PFSK-1 (cell line): Measurements from ENCODE around the gene ENG.

Experiments used
- FOXP2 ChIP-seq: optimal IDR thresholded peaks from 2 replicates; pipeline ENCODE3; 2011; ENCODE audit warnings: borderline replicate concordance, control low read depth, inconsistent platforms; ENCODE audit not compliant: insufficient read depth; ENCODE audit errors: extremely low read length, extremely low read depth
- POLR2AphosphoS5 ChIP-seq: IDR thresholded peaks from 2 replicates; pipeline ENCODE4 v1.6.1; 2012; ENCODE audit warnings: low read depth, mild to moderate bottlenecking, control low read depth, low read length, moderate library complexity
- REST ChIP-seq, 2 experiments: IDR thresholded peaks; 2 replicates each; pipeline versions ENCODE4 v1.6.1 to v1.8.0; 2011 to 2012; ENCODE audit warnings: low read depth in 2 of 2, low read length in 2 of 2, control low read depth in 1 of 2, inconsistent platforms in 1 of 2, mild to moderate bottlenecking in 1 of 2, moderate library complexity in 1 of 2; ENCODE audit not compliant: insufficient read depth in 1 of 2
- SIN3A ChIP-seq: IDR thresholded peaks from 2 replicates; pipeline ENCODE4 v1.6.1; 2012; ENCODE audit warnings: mild to moderate bottlenecking, low read length, moderate library complexity, borderline replicate concordance; ENCODE audit not compliant: insufficient read depth
- TAF1 ChIP-seq: IDR thresholded peaks from 2 replicates; pipeline ENCODE4 v1.6.1; 2012; ENCODE audit warnings: low read length, control low read depth, borderline replicate concordance; ENCODE audit not compliant: insufficient read depth

Gene ENG

GRCh38 chr9:127848756-127849504 is 5.5 kb downstream of the ENG start:
- TF ChIP-seq REST (IDR thresholded peaks at IDR 0.05; ENCODE audit: insufficient read depth in 1 of 2, low read depth in 2 of 2, low read length in 2 of 2), result no peak
- no peak for TF ChIP-seq TAF1
- no peak for TF ChIP-seq FOXP2
- no peak for TF ChIP-seq SIN3A
- no peak for TF ChIP-seq POLR2AphosphoS5

GRCh38 chr9:127847833-127848755 is 6.4 kb downstream of the ENG start:
- TF ChIP-seq FOXP2, result no peak
- no peak for TF ChIP-seq POLR2AphosphoS5
- no peak for TF ChIP-seq TAF1
- TF ChIP-seq SIN3A, result no peak
- TF ChIP-seq REST (IDR thresholded peaks at IDR 0.05; ENCODE audit: insufficient read depth in 1 of 2, low read depth in 2 of 2, low read length in 2 of 2), result no peak

GRCh38 chr9:127847178-127847510 is 7.3 kb downstream of the ENG start:
- TF ChIP-seq FOXP2 (no peak), TAF1 (no peak), POLR2AphosphoS5 (no peak), REST (IDR thresholded peaks at IDR 0.05; ENCODE audit: insufficient read depth in 1 of 2, low read depth in 2 of 2, low read length in 2 of 2) (no peak), SIN3A (no peak)

- TF ChIP-seq SIN3A (no peak), TAF1 (no peak), FOXP2 (no peak), REST (IDR thresholded peaks at IDR 0.05; ENCODE audit: insufficient read depth in 1 of 2, low read depth in 2 of 2, low read length in 2 of 2) (no peak), POLR2AphosphoS5 (no peak)
Measured at GRCh38 chr9:127846443-127847177, 7.8 kb downstream of the ENG start.
